ENCODE data around the gene ZNF467.

The ZNF467 gene

DNA sequence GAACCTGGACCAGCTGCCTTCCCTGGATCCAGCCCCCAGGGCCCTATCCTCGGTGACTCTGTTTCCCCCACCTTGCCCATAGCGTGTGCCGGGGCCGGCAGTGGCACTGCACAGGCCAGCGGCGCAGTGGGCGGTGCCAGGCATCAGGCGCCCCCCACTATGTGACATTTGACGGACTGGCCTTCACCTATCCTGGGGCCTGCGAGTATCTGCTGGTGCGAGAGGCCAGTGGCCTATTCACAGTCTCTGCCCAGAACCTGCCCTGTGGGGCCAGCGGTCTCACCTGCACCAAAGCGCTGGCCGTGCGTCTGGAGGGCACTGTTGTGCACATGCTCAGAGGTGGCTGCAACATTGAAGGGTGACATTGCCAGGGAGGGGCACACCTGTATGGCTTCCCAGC lies 12.0 kb upstream of the ZNF467 start:
- no peak for DNase-seq (ENCODE audit: low spot score)

DNA sequence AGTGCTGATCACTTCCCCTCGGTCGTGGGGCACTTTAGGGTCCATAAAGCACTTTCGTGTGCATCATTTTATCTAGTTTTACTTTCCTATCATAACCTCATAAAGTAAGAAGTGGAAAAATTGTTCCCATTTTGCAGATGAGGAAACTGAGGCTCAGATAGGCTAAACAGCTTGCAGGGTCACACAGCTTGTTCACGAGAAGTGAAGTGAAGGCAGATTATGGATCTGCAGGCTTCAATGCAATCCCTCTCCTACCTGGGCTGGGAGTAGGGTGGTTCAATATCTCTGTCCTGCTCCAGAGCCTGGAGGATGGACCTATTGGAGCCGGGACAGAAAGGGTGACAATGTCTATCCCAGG lies 10.8 kb upstream of the ZNF467 start:
- no peak for DNase-seq (ENCODE audit: low spot score)

DNA sequence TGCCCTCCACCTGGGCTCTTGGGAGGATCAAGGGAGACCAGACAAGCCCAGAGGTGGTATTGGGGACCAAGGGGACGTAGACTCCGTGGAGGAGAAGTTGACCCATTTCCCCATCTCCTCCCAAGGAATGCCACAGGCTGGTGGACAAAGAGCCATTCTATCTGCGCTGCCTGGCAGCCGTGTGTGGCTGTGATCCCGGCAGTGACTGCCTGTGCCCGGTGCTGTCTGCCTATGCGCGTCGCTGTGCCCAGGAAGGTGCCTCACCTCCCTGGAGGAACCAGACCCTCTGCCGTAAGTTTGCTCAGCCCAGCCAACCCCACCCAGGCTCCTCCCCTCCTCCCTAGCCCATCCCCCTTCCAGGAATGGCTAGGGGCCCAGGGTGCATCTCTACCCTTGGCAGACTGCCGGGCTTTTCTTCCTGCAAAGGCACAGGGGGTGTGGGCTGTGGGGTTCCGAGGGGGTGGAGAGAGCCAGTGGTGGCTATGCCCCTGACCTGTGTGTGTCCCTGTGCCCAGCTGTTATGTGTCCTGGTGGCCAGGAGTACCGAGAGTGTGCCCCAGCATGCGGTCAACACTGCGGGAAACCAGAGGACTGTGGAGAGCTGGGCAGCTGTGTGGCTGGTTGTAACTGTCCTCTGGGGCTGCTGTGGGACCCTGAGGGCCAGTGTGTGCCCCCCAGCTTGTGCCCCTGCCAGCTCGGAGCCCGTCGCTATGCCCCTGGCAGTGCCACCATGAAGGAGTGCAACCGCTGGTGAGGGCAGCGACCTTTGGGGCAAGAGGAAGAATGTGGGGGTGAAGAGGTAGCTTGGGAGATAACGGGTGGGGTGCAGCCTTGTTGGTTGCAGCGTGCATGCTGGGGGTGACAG lies 10.2 kb upstream of the ZNF467 start:
- DNase-seq (ENCODE audit: low spot score) = no peak

DNA sequence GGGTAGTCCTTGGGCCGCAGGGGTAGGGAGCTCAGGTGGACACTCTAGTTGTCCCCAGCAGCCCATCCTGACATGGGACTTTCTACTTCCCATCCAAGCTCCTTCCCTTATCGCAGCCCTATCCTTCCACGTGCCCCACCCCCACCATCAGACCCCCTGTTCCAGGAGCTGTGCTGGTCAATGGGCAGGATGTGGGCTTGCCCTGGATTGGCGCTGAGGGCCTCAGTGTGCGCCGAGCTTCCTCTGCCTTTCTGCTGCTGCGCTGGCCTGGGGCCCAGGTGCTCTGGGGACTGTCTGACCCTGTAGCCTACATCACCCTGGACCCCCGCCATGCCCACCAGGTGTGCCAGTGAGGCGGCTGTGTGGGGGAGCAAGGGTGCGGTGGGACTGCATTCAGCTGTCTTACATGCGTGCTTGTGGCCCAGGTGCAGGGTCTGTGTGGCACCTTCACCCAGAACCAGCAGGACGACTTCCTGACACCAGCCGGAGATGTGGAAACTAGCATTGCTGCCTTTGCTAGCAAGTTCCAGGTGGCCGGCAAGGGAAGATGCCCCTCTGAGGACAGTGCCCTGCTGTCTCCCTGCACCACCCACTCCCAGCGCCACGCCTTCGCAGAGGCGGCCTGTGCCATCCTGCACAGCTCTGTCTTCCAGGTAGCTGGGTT lies 9.4 kb upstream of the ZNF467 start:
- DNase-seq (ENCODE audit: low spot score) = no peak

DNA sequence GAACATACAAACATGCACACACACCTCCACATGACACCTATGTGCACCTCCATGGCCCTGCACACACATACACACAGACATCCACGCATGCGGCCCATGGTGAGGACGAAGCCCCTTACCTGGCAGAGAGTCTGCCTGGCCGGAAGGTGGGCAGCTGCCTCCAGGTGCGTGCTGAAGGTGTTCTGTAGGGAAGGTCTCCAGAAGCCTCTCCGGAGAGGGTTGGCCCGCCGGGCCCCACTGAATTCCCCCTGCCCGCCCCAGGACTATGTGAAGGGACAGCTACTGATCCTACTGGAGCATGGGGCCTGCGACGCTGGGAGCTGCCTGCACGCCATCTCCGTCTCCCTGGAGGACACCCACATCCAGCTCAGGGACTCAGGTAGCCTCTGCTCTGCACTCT lies 8.5 kb upstream of the ZNF467 start:
- DNase-seq (ENCODE audit: low spot score) = no peak

DNA sequence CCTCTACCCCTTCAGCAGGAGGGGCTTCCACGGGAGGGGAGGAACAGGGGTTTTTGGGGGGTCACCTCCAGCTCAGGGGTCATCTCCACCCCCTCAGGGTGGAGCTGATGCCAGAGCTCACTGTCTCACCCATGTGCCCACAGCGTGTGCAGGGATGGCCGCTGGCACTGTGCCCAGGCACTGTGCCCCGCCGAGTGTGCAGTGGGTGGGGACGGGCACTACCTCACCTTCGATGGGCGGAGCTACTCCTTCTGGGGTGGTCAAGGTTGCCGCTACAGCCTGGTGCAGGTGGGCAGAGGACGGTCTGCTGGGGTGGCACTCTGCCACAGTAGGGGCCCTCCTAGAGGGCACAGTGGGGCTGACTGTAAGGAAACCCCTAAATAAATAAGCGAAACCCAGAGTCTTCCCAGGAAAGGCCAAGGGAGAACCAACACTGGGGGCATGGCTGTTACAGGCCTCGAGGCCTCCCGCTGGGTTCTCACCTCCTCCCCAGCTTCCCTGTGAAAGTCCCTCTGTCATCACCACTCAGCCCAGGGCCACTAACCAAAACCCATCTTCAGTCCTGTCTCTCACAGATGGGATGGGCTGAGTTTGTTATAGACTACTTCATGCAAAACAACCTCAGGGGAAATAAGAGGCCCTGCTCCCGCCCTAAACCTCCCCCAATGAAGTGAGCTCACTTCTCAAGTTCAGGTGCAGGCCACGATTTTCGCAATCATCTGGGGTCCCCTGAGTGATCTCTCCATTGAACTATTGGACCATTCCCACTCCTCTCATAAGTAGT lies 7.4 kb upstream of the ZNF467 start:
- DNase-seq (ENCODE audit: low spot score) = no peak

DNA sequence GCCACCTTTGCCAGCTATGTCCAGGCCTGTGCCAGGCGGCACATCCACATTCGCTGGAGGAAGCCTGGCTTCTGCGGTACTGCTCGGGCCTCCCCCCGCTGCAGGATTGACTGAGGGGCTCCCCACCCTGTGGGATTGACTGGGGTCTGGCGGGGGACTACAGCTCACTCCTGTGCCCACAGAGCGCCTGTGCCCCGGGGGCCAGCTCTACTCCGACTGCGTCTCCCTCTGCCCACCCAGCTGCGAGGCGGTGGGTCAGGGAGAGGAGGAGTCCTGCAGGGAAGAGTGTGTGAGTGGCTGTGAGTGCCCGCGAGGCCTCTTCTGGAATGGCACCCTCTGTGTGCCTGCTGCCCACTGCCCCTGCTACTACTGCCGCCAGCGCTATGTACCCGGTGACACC lies 6.7 kb upstream of the ZNF467 start:
- DNase-seq (ENCODE audit: low spot score) = no peak

DNA sequence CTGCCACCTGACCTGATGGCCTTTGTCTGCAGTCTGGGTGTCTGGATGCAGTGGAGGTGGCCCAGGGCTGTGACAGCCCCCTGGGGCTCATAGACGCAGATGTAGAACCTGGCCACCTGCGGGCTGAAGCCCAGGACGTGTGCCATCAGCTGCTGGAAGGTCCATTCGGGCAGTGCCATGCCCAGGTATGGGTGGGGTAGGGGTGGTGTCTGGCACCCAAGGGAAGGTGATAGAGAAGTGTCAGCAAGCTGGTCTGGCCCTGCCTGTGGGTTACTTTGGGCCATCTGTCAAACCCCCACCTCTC lies 6.1 kb upstream of the ZNF467 start:
- DNase-seq (ENCODE audit: low spot score) = no peak

DNA sequence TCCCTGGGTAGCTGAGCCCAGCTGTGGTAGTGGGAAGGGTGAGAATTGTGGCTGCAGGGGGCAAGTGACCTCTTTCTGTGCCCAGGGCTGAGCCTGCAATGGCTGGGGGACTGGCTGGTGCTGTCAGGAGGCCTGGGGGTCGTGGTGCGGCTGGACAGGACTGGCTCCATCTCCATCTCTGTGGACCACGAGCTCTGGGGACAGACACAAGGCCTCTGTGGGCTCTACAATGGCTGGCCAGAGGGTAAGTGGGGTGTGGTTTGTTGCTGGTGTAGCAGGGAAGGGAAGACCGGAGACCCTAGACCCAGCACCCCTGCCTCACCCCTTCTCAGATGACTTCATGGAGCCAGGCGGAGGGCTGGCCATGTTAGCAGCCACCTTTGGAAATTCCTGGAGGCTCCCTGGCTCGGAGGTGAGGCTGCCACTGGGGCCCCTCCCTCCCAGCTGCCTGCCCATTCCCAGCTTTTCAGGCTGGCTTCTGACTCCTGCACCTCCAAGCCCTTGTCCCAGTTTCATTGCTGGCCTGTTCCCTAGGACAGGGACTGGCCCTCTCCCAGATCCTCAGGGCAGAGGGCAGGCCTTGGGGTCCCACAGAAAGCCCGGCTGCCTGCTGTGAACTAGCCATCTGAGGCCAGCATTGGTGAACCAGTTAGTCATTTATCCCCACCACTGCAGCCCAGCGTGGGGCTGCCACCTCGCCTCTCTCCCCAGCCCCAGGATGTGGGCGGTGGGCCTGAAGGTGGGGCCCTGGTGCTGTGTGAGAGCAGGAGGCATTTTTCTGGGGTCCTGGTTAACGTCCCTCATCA lies 5.5 kb upstream of the ZNF467 start:
- no peak for DNase-seq (ENCODE audit: low spot score)

DNA sequence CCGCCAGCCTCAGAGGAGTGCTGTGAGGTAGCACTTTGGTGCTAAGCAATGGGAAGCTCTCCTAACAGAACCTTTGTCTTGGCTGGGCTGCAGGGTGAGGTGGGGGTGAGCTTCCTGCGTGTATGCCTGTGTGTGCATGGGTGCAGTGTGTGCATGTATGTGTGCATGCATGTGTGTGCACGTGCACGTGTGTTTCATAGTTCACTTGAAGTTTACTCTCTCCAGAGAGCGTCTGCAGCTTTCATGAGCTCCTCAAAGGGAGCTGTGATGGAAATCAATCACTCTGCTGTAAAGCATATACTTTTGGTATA lies 4.9 kb upstream of the ZNF467 start:
- DNase-seq (ENCODE audit: low spot score) = no peak

DNA sequence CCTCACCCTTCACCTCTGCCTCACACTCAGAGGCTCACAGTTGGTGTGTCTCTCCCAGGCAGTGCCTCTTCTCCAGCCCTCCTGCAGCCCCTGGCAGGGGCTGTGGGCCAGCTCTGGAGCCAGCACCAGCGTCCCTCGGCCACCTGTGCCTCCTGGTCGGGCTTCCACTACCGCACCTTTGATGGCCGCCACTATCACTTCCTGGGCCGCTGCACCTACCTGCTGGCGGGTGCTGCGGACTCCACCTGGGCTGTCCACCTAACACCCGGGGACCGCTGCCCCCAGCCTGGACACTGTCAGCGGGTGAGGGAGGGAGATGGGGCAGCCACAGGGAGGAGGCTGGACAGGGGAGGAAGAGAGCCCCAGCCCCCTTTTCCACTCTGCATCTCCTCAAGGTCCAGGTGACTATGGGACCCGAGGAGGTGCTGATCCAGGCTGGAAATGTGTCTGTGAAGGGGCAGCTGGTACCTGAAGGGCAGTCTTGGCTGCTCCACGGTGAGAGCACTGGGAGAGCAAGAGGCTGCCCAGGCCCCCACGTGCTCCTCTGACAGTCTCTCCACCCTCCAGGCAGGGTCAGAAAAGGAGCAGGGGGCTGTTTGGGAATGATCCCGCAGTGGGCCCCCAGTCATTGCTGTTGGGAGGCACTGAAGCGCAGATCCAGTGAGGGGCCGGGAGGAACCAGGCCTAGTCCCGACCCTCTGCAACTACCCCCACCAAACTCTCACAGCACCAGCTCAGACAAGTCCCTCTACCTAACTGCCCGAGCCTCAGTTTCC lies 4.4 kb upstream of the ZNF467 start:
- no peak for DNase-seq (ENCODE audit: low spot score)

DNA sequence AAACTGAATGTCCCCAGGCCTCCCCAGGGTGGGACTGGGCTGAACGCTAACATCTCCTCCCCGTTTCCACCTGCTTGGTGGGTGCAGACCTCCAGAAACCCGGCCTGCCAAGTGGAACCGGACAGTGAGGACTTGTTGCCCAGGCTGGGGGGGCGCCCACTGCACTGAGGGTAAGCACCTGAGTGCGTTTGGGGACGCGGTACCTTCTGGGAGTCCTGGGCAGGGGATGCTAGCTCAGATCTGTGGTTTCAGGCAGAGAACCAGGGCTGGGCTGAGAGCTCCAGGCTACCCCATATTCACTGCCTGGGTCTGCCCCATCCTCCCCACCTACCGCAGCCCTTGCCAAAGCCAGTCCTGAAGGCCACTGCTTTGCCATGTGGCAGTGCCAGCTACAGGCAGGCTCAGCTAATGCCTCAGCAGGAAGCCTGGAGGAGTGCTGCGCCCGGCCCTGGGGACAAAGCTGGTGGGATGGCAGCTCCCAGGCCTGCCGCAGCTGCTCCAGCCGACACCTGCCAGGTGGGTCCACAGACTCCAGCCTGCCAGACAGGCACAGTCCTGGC lies 3.5 kb upstream of the ZNF467 start:
- DNase-seq (ENCODE audit: low spot score) = no peak

DNA sequence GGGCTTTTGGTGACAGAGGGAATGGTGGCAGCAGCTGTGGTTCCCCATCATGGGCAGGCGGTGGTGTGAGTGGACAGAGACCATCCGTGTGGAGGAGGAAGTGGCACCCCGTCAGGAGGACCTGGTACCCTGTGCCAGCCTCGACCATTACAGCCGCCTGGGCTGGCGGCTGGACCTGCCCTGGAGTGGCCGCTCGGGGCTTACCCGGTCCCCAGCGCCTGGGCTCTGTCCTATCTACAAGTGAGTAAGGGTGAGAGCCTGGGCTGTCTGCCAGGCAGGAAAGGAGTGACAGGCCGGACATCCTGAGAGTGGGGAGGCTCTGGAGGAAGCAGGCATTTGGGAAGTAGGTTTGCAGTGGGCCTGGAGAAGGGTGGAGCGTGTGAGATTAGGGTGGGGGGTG lies 2.9 kb upstream of the ZNF467 start:
- no peak for DNase-seq (ENCODE audit: low spot score)

DNA sequence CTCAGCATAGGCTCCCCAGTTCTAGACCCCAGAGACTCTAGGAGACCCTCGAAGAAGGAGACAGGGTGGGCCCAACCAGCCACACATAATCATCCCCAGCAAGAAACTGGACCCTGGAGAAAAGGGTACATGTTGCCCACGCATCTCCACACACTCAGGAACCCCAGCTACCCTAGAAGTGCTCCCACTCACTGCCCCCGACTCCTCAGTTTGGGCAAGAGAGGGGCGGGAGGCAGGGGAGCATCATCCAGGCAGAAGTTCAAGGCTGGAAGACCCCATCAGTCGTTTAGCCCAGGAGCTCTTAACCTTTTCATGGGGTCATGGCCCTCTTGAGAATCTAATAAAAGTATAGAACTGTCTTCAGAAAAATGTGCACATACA lies 1.8 kb upstream of the ZNF467 start:
- DNase-seq (ENCODE audit: low spot score) = no peak

DNA sequence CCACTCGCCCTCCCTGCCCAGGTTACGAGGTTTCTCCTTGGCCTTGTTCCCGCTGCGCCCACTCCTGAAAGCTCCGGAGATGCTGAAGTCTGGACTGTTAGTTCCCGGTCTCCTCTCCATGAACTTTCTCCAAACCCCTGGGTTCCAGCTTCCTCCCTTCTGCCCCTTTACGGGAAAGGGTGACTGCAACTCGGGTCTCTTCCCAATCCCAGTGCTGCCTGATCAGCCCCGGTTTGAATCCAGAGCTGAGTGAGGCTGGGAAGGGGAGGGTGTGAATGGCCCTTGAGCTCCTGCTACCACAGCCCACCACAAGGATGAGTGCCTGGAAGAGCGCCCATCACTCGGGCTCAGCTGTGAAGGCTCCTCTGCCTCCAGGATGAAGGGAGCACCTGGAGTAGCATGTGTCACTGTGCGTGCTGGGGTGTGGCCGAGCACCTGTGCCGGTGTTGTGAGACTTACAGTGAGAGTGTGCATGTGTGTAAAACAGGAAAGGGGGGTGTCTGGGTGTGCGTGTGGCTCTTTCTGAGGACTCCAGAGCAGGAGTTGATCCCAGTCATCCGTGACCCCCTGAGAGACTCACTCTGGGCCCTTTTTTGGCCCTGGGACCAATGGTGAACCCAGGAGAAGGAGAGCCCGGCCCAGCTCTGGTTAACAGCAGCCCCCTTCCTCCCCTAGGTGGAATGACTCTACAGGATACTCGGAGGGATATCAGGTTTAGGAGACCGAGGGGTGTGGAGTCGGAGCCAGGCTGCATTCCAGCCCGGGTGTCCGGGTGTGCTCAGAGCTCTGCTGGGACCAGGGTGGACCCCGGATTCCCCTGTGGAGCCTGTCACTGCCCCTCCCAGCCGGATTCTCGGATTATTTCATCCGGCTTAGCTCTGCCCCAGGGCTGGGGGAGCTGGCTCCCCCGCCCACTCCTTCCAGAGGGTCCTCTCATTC lies 1.1 kb upstream of the ZNF467 start:
- no peak for DNase-seq (ENCODE audit: low spot score)

DNA sequence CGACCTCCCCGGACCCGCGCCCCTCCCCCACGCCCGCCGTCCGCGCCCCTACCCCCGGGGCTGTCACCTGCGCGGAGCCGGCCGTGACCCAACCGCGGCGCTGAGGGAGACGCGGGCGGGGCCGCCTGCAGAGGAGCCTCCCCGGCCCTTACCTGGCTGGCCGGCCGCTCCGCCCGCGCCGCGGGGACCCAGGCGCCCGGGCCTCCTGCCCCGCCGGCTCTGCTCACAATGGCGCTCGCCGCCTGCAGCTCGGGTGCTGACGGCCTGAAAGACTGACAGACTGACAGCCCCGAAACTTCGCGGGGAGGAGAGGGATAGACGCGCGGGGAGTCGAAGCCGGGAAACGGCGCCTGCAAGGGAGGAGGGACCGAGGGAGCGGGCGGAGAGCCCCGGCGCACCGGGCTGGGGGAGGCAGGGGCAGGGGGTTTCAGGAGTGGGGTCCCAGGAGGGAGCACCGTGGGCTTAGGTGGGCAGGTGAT lies 393 bp downstream of the ZNF467 start:
- no peak for DNase-seq (ENCODE audit: low spot score)

DNA sequence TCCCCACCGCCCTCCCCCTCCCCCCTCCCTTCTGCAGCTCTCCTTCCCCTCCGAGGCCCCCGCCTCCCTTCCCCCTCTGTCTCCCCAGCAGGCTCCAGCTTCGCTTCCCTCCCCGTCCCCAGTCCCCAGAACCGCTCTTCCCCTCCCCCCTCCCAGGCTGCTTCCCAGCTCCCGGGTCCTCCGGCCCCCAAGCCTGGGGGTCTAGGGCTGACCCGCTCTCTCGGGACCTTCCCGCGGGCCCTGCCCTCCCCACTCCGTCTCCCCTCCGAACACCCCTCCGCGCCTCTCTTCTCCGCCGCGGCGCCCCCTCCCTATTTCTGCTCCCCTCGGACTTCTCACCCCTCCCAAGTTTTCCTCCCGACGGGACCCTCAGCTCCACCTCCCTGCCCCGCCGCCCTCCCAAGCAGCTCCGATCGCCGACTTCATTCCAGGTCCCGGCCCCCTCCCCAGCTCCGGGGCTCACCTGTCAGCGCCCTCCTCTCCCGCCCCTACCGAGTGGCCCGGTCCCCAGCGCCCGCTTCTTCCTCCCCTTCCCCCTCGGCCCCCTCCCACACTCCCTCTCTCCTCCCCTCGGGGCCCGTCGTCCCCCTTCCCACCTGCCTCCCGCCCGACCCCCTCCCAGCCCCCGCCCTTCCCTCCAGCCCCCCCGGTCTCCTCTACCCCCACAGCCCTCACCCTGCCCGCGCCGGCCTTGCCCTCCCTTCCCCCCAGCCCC lies 990 bp downstream of the ZNF467 start:
- no peak for DNase-seq (ENCODE audit: low spot score)

DNA sequence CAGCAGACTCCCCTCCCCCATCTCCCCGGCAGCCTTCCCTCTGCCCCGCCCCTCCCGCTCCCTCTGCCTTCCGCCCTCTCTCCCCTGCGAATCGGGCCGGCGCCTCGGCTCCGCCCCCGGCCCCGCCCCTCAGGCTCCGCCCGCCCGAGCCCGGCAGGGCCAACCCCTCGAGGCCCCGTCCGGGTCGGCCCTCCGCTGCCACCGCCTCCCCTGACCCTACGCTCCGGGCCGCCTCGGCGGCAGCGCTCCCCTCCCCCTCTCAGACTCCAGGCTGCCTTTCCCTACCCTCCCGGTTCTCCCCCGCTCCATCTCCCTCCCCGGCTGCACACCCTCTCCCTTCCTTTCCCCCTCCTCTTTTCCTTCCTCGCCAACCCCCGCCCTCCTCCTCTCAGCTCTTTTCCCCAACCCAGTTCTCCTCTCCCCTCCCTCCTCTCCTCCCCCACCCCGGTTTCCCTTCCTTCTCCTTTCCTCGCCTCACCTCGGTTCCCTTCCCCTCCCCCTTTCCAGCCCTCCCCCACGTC lies 1.6 kb downstream of the ZNF467 start:
- DNase-seq (ENCODE audit: low spot score) = peak; percentile 96
